Esophagus muscularis mucosa (tissue), 3 donors: ENCODE data around the gene PLCL1.

Experiments
- CTCF ChIP-seq, 3 experiments: fragments of 200-600 bp in 2 of 3; fragments of 450-650 bp in 1 of 3; sonication (generic) in 2 of 3; IDR thresholded peaks; one replicate each; pipeline ENCODE4 v1.5.1; 2017 to 2019; ENCODE audit warnings: antibody characterized with exemption in 3 of 3, mild to moderate bottlenecking in 2 of 3, moderate library complexity in 1 of 3
- POLR2A ChIP-seq: fragments of 450-650 bp; IDR thresholded peaks from one replicate; pipeline ENCODE4 v1.6.1; 2017; ENCODE audit warnings: antibody characterized with exemption, moderate library complexity, mild to moderate bottlenecking, low read depth
- POLR2AphosphoS5 ChIP-seq, 2 donors: sonication (generic); formaldehyde crosslinking; IDR thresholded peaks; one replicate each; pipeline ENCODE4 v1.6.1; 2017; ENCODE audit warnings: antibody characterized with exemption in 2 of 2

- TF ChIP-seq CTCF (IDR thresholded peaks at IDR 0.05) (no peak), POLR2A (no peak), POLR2AphosphoS5 (IDR thresholded peaks at IDR 0.05) (no peak)
Measured at GRCh38 chr2:198188982-198189381, 384.6 kb downstream of the PLCL1 start.
